ENCODE results near the gene FOXN3.

GRCh38 chr14:89146274-89146673, 270.8 kb downstream of the FOXN3 start:
- TF ChIP-seq SP1 (IDR thresholded peaks at IDR 0.05) (no peak), LEF1 (IDR thresholded peaks at IDR 0.05; ENCODE audit: borderline replicate concordance) (no peak), FOXM1 (IDR thresholded peaks at IDR 0.05; ENCODE audit: borderline replicate concordance) (no peak), ARNT (IDR thresholded peaks at IDR 0.05) (no peak), SUZ12 (IDR thresholded peaks at IDR 0.05) (no peak), FOXA1 (IDR thresholded peaks at IDR 0.05) (no peak), FOXK2 (IDR thresholded peaks at IDR 0.05) (no peak), TARDBP (IDR thresholded peaks at IDR 0.05) (no peak), ELF4 (IDR thresholded peaks at IDR 0.05) (no peak), BHLHE40 (IDR thresholded peaks at IDR 0.05; ENCODE audit: borderline replicate concordance) (no peak), ZNF384 (IDR thresholded peaks at IDR 0.05) (no peak)
